Astrocyte of the cerebellum (primary cell): ENCODE measurements around the gene MYO1A.

Experiments
- DNase-seq: peaks from one replicate; pipeline ENCODE4 v3.0.0-alpha.2; 2011; ENCODE audit warnings: low read depth
- H3K4me3 ChIP-seq: 2 replicates; pipeline ENCODE4 v1.5.1; 2011; ENCODE audit warnings: mild to moderate bottlenecking, low read depth, low read length, moderate library complexity
- CTCF ChIP-seq: IDR thresholded peaks from 2 replicates; pipeline ENCODE4 v1.5.1; 2012; ENCODE audit warnings: low read length, low read depth, moderate library complexity, mild to moderate bottlenecking; ENCODE audit errors: missing control alignments
- in situ Hi-C: cut with HindIII; loops from 2 replicates; pipeline ENCODE4 v1.10.0; 2017; ENCODE audit warnings: low sequenced_read_pairs

MYO1A gene

GRCh38 chr12:57049890-57050289 lies at the start of gene MYO1A:
Gene MYO1A (minus strand): TSS chr12:57050129. CDS start chr12:57048323, 1,806 bp downstream.
- DNase-seq, result no peak
- H3K4me3 ChIP-seq, result no peak within 1 kb of the TSS
- in situ Hi-C loops, result no loop called here
- no peak for TF ChIP-seq CTCF

GRCh38 chr12:57099047-57099714 lies 49.3 kb upstream of the MYO1A start:
- TF ChIP-seq CTCF, result no peak
- H3K4me3 ChIP-seq, result no peak overlapping the region
- in situ Hi-C loops, result no loop called here
- DNase-seq, result no peak

- in situ Hi-C loops, result no loop called here
- H3K4me3 ChIP-seq, result no peak overlapping the region
- TF ChIP-seq CTCF, result no peak
- DNase-seq, result no peak
Measured at GRCh38 chr12:57098546-57098945, 48.6 kb upstream of the MYO1A start.

- no peak for DNase-seq
- in situ Hi-C loops, result no loop called here
- TF ChIP-seq CTCF, result no peak
- H3K4me3 ChIP-seq, result no peak overlapping the region
Measured at GRCh38 chr12:57097554-57097835, 47.6 kb upstream of the MYO1A start.

- no peak overlapping the region for H3K4me3 ChIP-seq
- in situ Hi-C loops, result no loop called here
- no peak for DNase-seq
- no peak for TF ChIP-seq CTCF
Measured at GRCh38 chr12:57096748-57097553, 47.0 kb upstream of the MYO1A start.

GRCh38 chr12:57096099-57096572 lies 46.2 kb upstream of the MYO1A start:
- in situ Hi-C loops, result no loop called here
- no peak for DNase-seq
- H3K4me3 ChIP-seq, result no peak overlapping the region
- no peak for TF ChIP-seq CTCF
